Stimulated activated CD4-positive, alpha-beta T cell treated with anti-CD3 and anti-CD28 coated beads, TNF-alpha, amount 100 ng/mL, for 24 hours (primary cell): ENCODE data around the gene FUT3.

Source experiments
- DNase-seq, 3 experiments: peaks; one replicate each; pipeline ENCODE4 v3.0.0-alpha.2; 2020; ENCODE audit warnings: low read depth in 3 of 3

The FUT3 gene

DNA sequence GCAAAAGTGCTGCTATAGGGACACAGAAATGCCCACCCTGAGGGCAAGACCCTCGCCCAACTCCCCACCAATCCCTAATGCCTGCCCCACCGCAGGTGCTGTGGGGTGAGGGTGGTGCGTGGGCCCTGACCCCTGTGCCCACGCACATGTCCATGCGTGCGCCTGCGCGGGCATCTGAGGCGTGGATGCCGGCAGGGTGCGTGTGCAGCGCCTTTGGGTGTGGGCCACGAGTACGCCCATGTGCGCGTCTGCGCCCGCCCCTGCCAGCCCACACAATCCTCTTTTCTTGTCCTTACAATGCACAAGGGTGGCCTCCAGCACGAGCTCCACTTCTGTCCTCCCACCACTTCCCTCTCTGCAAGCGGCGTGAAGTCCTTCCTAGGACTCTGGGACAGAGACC is 26.1 kb downstream of the FUT3 start:
- DNase-seq, result no peak

DNA sequence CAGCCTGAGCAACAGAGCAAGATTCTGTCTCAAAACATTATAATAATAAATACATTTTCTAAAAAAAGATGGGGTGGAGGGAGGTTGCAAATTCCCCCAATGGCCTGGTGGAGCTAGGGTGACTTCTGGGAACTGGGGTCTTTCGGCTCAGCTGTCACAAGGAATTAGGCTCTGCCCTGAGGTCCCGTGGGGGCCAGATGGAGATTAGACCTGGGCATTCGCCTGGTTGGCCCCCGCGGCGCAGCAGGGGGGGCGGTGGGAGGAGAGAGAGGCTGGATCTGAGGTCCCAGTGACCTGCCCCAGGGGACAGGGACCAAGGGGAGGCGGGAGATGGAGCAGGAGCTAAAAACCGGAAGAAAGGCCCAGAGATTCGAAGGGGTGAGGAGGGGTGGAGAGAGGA is 26.5 kb downstream of the FUT3 start:
- DNase-seq, result no peak

DNA sequence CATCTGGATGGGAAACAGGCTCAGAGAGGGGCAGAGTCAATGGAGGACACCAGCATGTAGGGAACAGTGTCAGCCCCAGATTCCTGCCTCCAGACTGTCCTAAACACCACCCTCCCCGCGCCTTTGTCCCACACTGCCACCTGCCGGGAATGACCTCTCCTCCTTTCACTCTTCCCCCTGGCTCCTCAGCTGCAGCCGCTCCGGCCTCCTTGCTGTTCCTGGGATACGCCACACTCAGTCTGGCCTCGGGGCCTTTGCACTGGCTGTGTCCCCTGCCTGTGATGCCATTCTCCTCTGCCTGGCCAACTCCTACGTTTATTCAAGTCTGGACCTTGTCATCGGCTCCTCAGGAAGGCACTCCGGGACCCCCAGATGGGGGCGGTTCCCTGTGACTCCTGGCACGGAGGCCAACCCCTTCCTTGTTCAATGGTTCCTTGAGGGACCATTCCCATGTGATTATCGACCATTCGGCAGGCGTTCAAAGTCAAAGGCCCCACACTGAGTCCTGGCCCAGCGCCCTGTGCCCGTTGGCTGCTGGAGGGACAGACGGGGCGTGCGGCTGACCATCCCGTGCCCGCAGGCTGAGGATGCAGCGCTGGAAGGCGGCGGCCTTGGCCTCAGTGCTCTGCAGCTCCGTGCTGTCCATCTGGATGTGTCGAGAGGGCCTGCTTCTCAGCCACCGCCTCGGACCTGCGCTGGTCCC is 27.5 kb downstream of the FUT3 start:
- no peak for DNase-seq

GRCh38 chr19:5822181-5822844 is 28.9 kb downstream of the FUT3 start:
- DNase-seq, result no peak

DNA sequence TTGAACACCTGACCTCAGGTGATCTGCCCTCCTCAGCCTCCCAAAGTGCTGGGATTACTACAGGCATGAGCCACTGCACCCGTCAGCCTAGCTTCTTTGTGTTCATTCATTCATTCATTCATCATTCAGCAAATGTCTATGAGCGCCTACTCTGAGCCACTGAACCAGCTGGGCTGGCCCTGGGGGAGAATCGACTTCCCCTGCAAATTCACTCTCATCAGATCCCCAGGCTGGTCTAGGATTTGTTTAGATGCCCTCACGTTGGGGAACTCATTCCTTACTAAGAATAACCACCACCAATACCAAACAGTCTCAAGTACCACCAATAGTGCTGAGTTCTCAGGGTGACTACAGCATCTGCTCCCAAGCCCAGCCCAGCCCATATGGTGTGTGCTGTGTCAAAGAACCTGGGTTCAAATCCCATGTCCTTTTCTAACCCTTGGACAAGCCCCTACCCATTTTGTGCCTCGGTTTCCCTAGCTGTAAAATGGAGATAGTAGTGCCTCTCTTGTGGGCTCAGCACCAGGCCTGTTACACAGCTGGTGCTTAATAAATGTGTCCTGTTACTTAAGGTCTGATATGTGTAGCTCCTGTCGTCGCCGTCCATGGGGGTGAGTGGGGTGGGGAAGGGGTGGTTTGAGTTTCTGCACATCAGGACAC is 29.6 kb downstream of the FUT3 start:
- DNase-seq, result no peak

- no peak for DNase-seq
These were observed 30.5 kb downstream of the FUT3 start for GRCh38 chr19:5820785-5821184.

GRCh38 chr19:5818594-5818993 is 32.7 kb downstream of the FUT3 start:
- no peak for DNase-seq

GRCh38 chr19:5817218-5817617 is 34.0 kb downstream of the FUT3 start:
- no peak for DNase-seq

DNA sequence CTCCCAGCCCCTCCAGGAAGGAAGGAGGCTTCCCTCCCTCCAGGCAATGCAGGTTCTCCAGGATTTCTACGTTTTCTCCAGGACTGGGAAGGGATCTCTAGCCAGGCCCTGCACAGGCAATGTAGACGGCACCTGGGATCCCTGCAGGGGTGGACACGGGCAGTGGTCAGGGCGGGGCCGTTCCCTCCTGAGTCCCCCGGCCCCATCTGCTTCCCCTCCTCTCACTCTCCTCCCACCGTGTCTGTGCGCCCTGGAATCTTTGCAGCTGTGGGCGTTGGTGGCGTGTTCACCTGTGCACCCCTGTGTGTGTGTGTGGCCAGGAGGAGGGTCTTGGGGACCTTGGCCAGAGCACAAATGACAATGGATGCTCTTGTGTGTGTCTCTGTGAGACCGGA is 36.4 kb downstream of the FUT3 start:
- DNase-seq, result no peak

DNA sequence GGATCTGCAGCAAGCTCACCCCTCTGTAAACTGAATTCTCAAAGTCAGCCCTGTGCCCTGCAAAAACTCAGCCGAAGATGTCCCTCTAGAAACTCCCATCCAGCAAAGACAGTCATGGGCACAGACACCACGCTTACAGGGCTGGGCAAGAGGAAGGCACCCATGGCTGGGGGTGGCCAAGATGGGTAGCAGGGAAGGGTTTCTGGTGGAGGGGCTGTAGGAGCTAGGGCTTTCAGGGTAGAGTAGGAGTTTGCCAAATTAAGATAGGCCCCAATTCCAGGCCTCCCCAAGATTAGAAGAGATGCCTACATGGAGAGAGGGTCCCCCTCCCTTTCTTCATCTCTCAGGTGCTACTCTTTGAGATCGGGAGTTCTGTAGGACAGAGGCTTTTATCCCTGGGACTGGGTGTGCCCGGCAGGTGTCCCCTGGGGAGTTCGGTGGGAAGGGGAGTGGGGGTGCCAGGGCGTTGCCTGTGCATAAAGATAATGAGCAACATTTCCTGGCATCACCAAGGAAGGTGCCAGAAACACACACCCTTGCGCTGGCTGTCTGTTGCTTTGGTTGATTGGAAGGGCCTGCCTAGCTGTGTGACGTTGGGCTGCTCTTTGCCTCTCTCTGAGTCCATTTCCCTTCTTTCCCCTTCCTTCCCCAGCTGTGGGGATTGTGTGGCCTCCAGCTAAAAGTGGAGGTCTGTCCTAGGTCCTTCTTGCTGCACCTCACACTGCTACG is 37.0 kb downstream of the FUT3 start:
- no peak for DNase-seq

- no peak for DNase-seq
These were observed 40.1 kb downstream of the FUT3 start for GRCh38 chr19:5811117-5811516.

DNA sequence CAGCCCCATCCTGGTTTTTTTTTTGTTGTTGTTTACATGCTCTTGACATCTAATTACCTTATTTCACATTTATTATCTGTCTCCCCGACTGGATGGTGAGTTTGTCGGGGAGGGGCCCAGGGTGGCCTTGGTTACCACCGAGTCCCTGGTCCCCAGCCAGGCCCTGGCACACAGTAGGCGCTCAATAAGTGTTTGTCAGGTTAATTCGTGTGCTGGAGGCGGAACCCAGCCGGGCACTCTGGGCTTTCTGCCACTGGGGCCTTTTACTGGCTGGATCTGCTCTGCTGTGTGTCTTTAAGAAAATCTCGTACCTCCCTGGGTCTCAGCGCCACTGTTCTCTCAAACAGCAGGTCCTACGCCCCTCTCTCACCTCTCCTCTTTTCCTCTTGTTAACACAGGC is 41.8 kb downstream of the FUT3 start:
- no peak for DNase-seq

- no peak for DNase-seq
These were observed 42.2 kb downstream of the FUT3 start for GRCh38 chr19:5809053-5809452.

- DNase-seq, result no peak
These were observed 43.0 kb downstream of the FUT3 start for GRCh38 chr19:5808120-5808816.

DNA sequence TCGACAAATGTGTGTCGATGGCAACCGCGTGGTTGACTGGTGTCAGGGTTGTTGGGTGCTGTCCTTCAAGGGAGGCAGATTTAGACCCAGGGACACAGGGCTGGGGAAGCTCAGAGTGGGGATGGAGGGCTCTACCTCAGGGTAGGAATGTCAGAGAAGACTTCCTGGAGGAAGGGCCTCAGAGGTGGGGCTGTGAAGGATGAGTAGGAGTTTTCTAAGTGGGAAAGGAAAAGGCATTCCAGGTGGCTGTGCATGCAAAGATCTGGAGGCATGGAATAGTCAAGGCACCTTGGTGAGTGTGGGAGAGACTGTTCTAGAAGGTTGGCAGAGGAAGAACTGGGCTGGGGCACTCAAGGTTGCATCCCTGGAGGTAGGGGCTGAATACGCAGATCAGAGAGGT is 44.3 kb downstream of the FUT3 start:
- no peak for DNase-seq

DNA sequence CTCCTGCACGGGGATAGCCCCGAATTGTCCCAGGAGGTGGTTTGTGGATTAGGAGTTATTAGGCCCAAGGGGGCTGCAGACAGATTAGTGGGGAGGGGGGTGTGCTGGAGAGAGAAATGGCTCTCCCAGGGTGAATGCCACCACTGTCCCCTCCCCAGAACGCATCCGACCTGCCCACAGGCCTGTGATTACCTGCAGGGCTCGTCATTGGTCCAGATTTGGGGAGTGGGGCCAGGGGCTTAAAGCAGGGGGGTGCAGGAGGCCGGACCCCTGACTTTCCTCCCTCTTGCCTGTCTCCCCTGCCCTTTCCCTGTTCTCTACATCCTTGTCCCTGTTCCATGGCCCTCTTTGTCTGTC is 45.1 kb downstream of the FUT3 start:
- no peak for DNase-seq

GRCh38 chr19:5805462-5806132 is 45.7 kb downstream of the FUT3 start:
- peak in 1 of 3 experiments; percentile 63 for DNase-seq

DNA sequence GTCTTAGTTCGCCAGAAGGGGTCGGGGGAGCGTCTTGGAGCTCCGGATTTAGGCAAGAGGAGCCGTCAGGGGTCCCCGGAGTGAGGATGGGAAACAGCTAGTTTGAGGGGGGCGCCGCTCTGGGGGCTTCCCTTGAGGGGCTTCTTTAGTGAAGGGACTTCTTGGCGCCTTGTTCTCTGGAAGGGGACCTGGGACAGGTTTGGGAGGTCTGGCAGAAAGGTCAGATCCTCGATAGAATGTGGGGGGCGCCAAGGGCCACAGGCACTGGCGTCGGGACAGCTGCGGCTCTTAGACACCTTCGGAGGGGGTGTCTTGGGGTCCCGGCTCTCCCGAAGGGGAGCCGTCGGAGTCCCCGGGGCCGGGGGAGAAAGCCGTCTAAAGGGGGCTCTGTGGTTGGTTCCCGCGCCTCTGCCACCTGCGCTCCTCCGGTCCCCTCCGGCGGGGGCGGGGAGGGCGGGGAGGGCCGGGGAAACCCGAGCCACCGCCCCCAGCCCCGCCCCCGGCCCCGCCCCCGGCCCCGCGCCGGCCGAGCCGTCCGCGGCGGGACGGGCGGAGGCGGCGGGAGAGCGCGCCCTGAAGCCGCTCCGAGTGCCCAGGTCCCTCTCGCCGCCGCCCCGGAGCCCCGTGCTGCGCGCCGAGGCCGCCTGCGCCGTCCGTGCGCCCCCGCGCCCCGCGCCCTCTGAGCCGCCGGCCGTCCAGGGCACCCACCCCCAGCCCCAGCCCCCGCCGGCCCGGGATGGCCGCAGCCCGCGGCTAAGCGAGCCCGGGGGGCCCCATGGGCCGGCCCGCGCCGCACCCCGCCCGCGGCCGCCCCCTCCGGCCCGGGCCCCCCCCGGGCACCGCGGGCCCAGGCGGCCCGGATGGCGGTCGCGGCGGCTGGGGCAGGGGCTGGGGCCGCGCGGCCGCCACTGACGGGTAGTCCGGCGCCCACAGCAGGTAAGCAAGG is 46.5 kb downstream of the FUT3 start, which contains the start of gene NRTN:
Gene NRTN (plus strand): TSS at position 552 of the 946 bp plus-strand sequence. CDS start 19,099 bp downstream, outside the sequence.
- peak in 1 of 3 experiments; percentile 50 for DNase-seq

DNA sequence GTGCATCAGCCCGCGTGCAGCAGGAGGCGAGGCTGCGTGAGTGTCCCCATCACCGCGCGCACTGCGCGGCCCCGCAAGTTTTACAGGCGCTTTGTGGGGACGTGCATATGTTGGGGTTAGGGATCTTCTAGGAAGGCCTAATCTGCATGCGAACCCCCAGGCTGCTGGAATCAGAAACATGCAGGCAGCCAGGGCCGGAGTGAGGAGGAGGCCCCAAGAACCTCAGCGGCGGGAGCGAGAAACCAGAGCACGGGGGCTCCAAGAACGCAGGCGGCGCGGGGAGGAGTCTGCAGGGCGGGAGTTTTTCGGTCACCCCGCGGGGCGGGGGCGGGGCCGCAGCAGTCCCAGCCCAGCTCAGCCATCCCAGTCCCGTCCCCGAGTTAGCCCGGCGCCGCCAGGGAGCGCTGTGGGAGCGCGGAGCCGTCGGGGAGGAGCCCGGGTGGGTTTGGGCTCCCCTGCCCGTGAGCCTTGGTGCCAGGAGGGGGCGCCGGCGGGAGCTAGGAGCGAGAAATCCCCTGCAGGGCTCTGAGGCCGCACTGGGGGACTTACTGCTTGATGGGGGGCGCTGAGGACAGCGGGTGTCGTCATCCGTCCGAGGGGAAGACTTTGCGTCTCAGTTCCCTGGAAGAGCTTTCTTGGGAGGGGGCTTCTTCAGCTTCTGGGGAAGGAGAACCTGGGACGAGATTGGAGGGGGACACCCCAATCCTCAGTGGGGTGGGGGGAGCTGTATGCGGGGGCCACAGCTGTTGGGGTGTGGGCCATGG is 47.3 kb downstream of the FUT3 start:
- peak; percentile 83 to 95 (median 86) for DNase-seq
